HUES6 (cell line): Measurements from ENCODE around the gene LCE7A.

Source experiments
- H3K27ac ChIP-seq: 2 replicates; pipeline ENCODE4 v1.7.0; 2013; ENCODE audit warnings: low read depth, mild to moderate bottlenecking, low read length, inconsistent platforms
- H3K27me3 ChIP-seq: 2 replicates; pipeline ENCODE4 v1.6.1; 2013; ENCODE audit warnings: low read length; ENCODE audit not compliant: control insufficient read depth, insufficient read depth
- H3K36me3 ChIP-seq: 2 replicates; pipeline ENCODE4 v1.6.1; 2013; ENCODE audit warnings: low read length; ENCODE audit not compliant: control insufficient read depth, insufficient read depth
- H3K4me1 ChIP-seq: 2 replicates; pipeline ENCODE4 v1.6.1; 2013; ENCODE audit warnings: low read length; ENCODE audit not compliant: control insufficient read depth, insufficient read depth
- H3K4me3 ChIP-seq: 2 replicates; pipeline ENCODE4 v1.5.1; 2013; ENCODE audit warnings: low read depth, low read length
- H3K9ac ChIP-seq: one replicate; pipeline ENCODE4 v1.6.1; 2013; ENCODE audit warnings: mild to moderate bottlenecking, low read length
- H3K9me3 ChIP-seq: 2 replicates; pipeline ENCODE4 v1.6.1; 2013; ENCODE audit warnings: low read depth, low read length; ENCODE audit not compliant: control insufficient read depth, insufficient read depth

The LCE7A gene

GRCh38 chr1:152859696-152860095, at the start of gene LCE7A:
LCE7A (plus strand) TSS chr1:152859996; CDS start chr1:152860698, 702 bp downstream.
- Histone ChIP-seq H3K36me3 (no peaks in the 10 kb centered on the region), H3K27me3 (peaks cover 5% of the 10 kb centered on the region; the same call in 1 of the 2 replicates), H3K27ac (no peak within 1 kb of the TSS), H3K9ac (no peak within 1 kb of the TSS), H3K4me1 (no peaks in the 10 kb centered on the region), H3K9me3 (peaks cover 34% of the 10 kb centered on the region; the same call in 1 of the 2 replicates), H3K4me3 (no peak within 1 kb of the TSS)

GRCh38 chr1:152811050-152811449, 48.7 kb upstream of the LCE7A start:
- no peaks in the 10 kb centered on the region for H3K27me3 ChIP-seq
- H3K4me1 ChIP-seq, result no peaks in the 10 kb centered on the region
- no peaks in the 10 kb centered on the region for H3K36me3 ChIP-seq
- no peak overlapping the region for H3K9ac ChIP-seq
- H3K4me3 ChIP-seq, result no peak overlapping the region
- H3K9me3 ChIP-seq, result peaks cover 13% of the 10 kb centered on the region; the same call in 1 of the 2 replicates
- H3K27ac ChIP-seq, result no peak overlapping the region

- Histone ChIP-seq H3K9me3 (peaks cover 9% of the 10 kb centered on the region; the same call in 1 of the 2 replicates), H3K27me3 (no peaks in the 10 kb centered on the region), H3K4me3 (no peak within 1 kb of the TSS), H3K9ac (no peak within 1 kb of the TSS), H3K27ac (no peak within 1 kb of the TSS), H3K4me1 (no peaks in the 10 kb centered on the region), H3K36me3 (no peaks in the 10 kb centered on the region)
Observed at GRCh38 chr1:152811671-152812070, 48.1 kb upstream of the LCE7A start, which contains the start of gene LCE1B. LCE1B (plus strand) TSS chr1:152811971; CDS start chr1:152812447, 476 bp downstream.

GRCh38 chr1:152817309-152817708, 42.5 kb upstream of the LCE7A start:
- no peaks in the 10 kb centered on the region for H3K27me3 ChIP-seq
- no peak overlapping the region for H3K27ac ChIP-seq
- H3K36me3 ChIP-seq, result no peaks in the 10 kb centered on the region
- no peak overlapping the region for H3K4me3 ChIP-seq
- H3K9ac ChIP-seq, result no peak overlapping the region
- peaks cover 14% of the 10 kb centered on the region; the same call in 1 of the 2 replicates for H3K9me3 ChIP-seq
- no peaks in the 10 kb centered on the region for H3K4me1 ChIP-seq

GRCh38 chr1:152823294-152823693, 36.5 kb upstream of the LCE7A start:
- H3K27ac ChIP-seq, result no peak overlapping the region
- no peaks in the 10 kb centered on the region for H3K36me3 ChIP-seq
- H3K4me3 ChIP-seq, result no peak overlapping the region
- H3K9ac ChIP-seq, result no peak overlapping the region
- no peaks in the 10 kb centered on the region for H3K27me3 ChIP-seq
- no peaks in the 10 kb centered on the region for H3K4me1 ChIP-seq
- peaks cover 13% of the 10 kb centered on the region; the same call in 1 of the 2 replicates for H3K9me3 ChIP-seq

GRCh38 chr1:152824964-152825363, 34.8 kb upstream of the LCE7A start:
- Histone ChIP-seq H3K27ac (no peak overlapping the region), H3K36me3 (no peaks in the 10 kb centered on the region), H3K4me1 (no peaks in the 10 kb centered on the region), H3K9ac (no peak overlapping the region), H3K9me3 (peaks cover 10% of the 10 kb centered on the region; the same call in 1 of the 2 replicates), H3K4me3 (no peak overlapping the region), H3K27me3 (no peaks in the 10 kb centered on the region)

- Histone ChIP-seq H3K4me3 (no peak within 1 kb of the TSS), H3K27ac (no peak within 1 kb of the TSS), H3K27me3 (no peaks in the 10 kb centered on the region), H3K9ac (no peak within 1 kb of the TSS), H3K4me1 (no peaks in the 10 kb centered on the region), H3K9me3 (peaks cover 11% of the 10 kb centered on the region; the same call in 1 of the 2 replicates), H3K36me3 (no peaks in the 10 kb centered on the region)
Observed at GRCh38 chr1:152827173-152827572, 32.6 kb upstream of the LCE7A start, which contains the start of gene LCE1A. LCE1A (plus strand) TSS chr1:152827473; CDS start chr1:152827473, 0 bp downstream.

- Histone ChIP-seq H3K4me3 (no peak overlapping the region), H3K27me3 (no peaks in the 10 kb centered on the region; the same call in 1 of the 2 replicates), H3K36me3 (no peaks in the 10 kb centered on the region)
Observed at GRCh38 chr1:152836870-152837269, 22.9 kb upstream of the LCE7A start.

GRCh38 chr1:152842556-152842955, 17.2 kb upstream of the LCE7A start, which contains the start of gene LCE6A:
LCE6A (plus strand) TSS chr1:152842856; CDS start chr1:152843521, 665 bp downstream.
- no peak within 1 kb of the TSS for H3K27ac ChIP-seq
- H3K4me3 ChIP-seq, result no peak within 1 kb of the TSS

More at GRCh38 chr1:152836870-152837269, 22.9 kb upstream of the LCE7A start:
- no peak overlapping the region for H3K9ac ChIP-seq
- H3K9me3 ChIP-seq, result no peaks in the 10 kb centered on the region; the same call in 1 of the 2 replicates
- no peaks in the 10 kb centered on the region for H3K4me1 ChIP-seq
- no peak overlapping the region for H3K27ac ChIP-seq

GRCh38 chr1:152855661-152856060, 4.1 kb upstream of the LCE7A start:
- no peak overlapping the region for H3K9ac ChIP-seq
- H3K9me3 ChIP-seq, result peaks cover 30% of the 10 kb centered on the region; the same call in 1 of the 2 replicates
- H3K4me1 ChIP-seq, result no peaks in the 10 kb centered on the region
- H3K36me3 ChIP-seq, result no peaks in the 10 kb centered on the region
- no peak overlapping the region for H3K4me3 ChIP-seq
- H3K27ac ChIP-seq, result no peak overlapping the region
- peaks cover 5% of the 10 kb centered on the region; the same call in 1 of the 2 replicates for H3K27me3 ChIP-seq

More at GRCh38 chr1:152842556-152842955, 17.2 kb upstream of the LCE7A start, which contains the start of gene LCE6A:
- Histone ChIP-seq H3K9me3 (peaks cover 20% of the 10 kb centered on the region; the same call in 1 of the 2 replicates), H3K4me1 (no peaks in the 10 kb centered on the region), H3K27me3 (peaks cover 4% of the 10 kb centered on the region; the same call in 1 of the 2 replicates), H3K36me3 (no peaks in the 10 kb centered on the region), H3K9ac (no peak within 1 kb of the TSS)

- Histone ChIP-seq H3K9me3 (peaks cover 39% of the 10 kb centered on the region; the same call in 1 of the 2 replicates), H3K36me3 (no peaks in the 10 kb centered on the region), H3K4me3 (no peak overlapping the region), H3K9ac (no peak overlapping the region), H3K4me1 (no peaks in the 10 kb centered on the region), H3K27ac (no peak overlapping the region), H3K27me3 (peaks cover 5% of the 10 kb centered on the region; the same call in 1 of the 2 replicates)
Observed at GRCh38 chr1:152858062-152858461, 1.7 kb upstream of the LCE7A start.
